ENCODE measurements around the gene LYZL2.
"Not testable (repeated sequence)": the region's sequence is repeated elsewhere in the genome, so short reads cannot be mapped to it uniquely, and the experiment has no call there.

The LYZL2 gene

DNA sequence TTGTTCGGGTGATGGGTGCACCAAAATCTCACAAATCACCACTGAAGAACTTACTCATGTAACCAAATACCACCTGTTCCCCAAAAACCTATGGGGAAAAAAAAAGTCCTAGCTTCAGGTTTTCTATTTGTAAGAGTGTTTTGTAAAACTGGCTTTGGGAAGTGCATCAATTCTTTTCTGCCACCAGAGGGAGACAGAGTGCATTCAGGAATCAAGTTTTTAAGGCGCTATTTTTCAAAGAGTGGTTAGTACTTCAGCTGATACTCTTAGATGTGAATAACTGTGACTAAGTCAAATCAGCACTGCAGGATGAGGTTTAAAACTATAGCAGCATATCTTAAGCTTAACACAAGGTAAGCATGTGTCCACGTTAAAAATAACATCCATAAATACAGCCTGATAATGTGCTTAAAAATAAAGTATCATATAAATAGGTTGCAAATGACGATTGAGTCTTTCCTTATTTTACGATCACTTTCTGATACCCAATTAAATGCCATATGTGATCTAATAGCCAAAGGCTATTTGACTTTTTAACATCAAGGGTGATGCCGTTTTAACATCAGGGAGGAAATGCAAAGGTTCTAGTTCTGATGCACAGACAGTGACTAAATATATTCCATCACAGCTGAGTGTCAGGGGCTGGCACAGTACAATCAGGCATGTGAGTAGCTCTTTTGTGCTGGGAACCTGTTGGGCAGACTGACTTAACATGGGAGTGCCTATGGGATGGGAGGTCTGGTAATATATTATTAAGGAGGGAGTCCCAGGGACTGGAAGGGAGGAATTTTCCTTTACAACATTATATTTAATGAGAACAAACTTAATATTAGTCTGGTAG is 10.6 kb upstream of the LYZL2 start:
- no peak for DNase-seq (ENCODE audit: low read depth)

GRCh38 chr10:30637881-30638467 is 8.4 kb upstream of the LYZL2 start:
- no peak for DNase-seq (ENCODE audit: low read depth)

- no peak for DNase-seq (ENCODE audit: low read depth)
These were observed 1.6 kb upstream of the LYZL2 start for GRCh38 chr10:30631188-30631587.

GRCh38 chr10:30630571-30630970 is 1.0 kb upstream of the LYZL2 start:
- no peak for DNase-seq (ENCODE audit: low read depth)

DNA sequence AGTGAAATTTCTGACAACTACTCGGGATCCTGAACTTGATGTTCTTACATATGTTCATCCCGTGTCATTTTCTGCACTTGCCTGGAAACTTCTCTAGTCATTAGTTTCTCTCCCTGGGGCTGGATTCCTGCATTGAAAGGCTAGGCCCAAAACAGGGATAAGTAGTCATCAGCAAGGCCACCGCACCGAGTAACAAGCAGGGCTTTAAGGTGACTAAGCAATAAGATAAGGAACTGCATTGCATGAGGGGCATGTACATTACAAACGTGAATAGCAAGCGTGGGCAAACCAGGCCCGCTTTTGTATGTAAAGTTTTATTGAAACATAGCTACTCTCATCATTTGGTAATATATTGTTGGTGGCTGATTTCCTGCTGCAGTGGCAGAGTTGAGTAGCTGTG is 977 bp downstream of the LYZL2 start:
- DNase-seq (ENCODE audit: low read depth): not testable (repeated sequence)

DNA sequence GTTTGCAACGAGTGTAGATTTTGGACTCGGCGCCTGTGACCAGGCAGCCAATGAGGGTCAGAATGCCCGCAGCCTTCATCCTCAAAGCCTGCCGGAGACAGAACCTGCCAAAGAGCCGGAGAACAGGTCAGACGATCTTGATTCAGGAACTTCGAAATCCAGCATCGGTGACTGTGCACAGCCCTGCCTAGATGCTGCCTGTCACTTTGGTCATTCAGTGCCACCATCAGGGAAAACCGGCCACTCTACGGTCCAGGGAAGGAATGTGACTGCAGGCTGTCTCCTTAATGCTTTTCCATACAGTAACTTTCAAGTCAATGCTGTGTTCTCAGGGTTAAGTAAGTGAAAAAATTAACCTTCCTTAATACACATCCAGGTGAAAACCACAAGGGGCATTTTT is 2.7 kb downstream of the LYZL2 start:
- not testable (repeated sequence) for DNase-seq (ENCODE audit: low read depth)

GRCh38 chr10:30626196-30626595 is 3.4 kb downstream of the LYZL2 start:
- not testable (repeated sequence) for DNase-seq (ENCODE audit: low read depth)

DNA sequence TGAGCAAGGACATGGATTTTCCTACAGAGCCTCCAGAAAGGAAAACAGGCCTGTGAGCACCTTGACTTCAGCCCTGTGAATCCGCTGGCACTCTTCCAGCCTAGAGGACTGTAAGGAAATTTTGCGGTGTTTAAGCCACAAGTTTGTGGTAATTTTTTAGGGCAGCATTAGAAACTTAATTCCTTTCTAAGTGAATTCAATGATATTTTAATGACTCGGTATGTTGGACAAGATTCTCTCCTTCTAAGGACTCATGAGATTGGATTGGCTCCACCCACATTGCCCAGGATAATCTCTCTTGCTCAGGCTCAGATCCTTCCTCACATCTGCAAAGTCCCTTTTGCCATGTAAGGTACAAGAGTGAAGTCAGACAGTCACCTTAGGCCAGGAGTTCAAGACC is 4.5 kb downstream of the LYZL2 start:
- DNase-seq (ENCODE audit: low read depth): no peak

GRCh38 chr10:30619966-30620365 is 9.6 kb downstream of the LYZL2 start:
- no peak for DNase-seq (ENCODE audit: low read depth)

GRCh38 chr10:30617070-30617469 is 12.5 kb downstream of the LYZL2 start:
- DNase-seq (ENCODE audit: low read depth): no peak

DNA sequence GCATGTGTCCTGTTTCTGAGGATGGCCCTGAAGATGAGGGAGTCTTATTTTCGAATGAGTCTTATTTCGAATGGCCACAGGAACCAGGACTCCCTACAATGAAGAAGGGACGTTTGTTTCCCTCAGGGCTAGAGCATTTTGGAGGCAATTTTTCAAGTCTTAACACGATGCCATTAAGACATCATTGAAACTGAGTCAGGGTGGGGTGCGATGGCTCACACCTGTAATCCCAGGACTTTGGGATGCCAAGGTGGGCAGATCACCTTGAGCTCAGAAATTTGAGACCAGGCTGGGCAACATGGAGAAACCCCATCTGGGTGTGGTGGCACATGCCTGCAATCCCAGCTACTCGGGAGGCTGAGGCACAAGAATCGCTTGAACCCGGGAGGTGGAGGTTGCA is 18.5 kb downstream of the LYZL2 start:
- not testable (repeated sequence) for DNase-seq (ENCODE audit: low read depth)

- no peak for DNase-seq (ENCODE audit: low read depth)
These were observed 21.7 kb downstream of the LYZL2 start for GRCh38 chr10:30607814-30608213.

DNA sequence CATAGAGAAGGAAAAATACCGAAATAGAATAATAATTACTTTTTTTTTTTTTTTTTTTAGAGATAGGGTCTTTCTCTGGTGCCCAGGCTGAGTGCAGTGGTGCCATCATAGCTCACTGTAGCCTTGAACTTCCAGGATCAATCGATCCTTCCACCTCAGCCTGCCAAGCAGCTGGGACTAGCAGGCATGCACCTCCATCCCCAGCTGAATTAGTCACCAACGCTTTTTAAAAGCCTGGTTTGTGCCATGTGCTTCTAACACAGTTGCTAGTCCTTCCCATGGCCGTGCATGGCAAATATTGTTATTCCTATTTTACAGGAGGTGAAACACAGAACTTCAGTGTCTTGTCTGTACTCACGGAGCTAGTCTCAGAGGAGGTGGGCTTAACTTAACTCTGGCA is 23.2 kb downstream of the LYZL2 start:
- DNase-seq (ENCODE audit: low read depth): no peak

DNA sequence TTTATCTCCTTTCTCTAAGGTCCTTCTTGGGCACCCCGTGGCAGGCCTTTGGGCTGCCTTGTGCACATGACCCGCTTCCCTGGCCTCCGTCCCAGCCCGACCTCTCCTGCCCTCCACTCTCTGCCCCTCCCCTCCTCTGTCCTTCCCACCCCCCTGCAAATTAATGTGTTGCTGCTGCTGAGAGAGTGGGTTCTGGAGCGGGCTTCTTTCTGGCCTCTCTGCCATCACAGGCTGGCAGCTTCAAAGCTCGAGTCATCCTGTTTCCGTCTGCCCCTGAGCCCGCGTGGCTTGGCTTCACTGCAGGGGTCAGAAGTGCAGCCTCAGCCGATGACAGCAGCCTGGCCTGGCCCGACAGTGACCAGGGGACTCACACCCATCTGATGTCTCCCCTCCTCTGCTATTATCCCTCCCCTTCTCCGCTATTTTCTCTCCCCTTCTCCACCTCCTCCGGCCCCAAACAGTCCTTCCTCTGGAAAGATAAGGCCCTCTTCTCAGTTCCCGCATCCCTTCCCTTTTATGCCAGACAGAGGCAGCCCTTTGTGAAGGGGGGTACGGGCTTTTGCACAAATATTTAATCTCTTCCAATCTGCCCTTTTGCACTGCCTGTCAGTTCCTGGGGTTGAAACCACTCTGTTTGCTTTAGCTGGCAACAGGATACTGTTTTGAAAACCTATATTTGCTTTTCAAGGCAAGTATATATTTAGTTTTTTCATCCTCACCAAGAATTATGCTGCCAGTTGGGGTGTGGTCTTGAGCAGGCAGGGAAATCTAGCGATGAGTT is 24.0 kb downstream of the LYZL2 start:
- not testable (repeated sequence) for DNase-seq (ENCODE audit: low read depth)

DNA sequence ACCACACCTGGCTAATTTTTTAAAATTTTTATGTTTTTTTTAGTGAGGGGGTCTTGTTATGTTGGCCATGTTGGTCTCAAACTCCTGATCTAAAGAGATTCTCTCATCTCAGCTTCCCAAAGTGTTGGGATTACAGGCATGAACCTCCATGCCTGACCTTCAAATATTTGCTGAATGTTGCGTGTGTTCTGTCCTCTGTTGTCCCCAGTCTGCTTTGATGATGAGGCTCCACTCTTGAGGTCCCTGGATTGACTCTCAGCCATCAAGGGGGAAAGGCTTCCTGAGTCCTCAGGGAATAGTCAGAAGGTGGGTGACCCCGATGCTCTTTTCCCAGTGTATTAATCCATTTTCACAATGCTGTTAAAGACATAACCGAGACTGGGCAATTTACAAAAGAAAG is 26.0 kb downstream of the LYZL2 start:
- DNase-seq (ENCODE audit: low read depth): no peak

DNA sequence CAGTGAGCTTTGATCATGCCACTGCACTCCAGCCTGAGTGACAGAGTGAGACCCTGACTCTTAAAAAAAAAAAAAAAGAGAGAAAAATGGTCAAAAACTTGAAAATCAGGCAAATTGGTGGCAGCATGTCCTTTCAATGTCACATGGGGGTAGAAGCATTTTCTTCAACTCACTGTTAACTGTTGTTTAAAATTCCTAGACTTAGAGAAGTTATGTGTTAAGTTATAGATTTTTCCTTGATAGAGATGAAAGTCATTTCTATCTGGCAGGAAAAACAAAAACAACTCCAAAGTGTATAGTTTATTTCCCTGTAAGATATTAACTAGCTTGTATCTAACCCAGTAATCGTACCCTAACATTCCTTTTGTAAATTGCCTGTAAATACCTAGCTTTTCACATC is 26.8 kb downstream of the LYZL2 start:
- DNase-seq (ENCODE audit: low read depth): no peak

GRCh38 chr10:30600005-30600404 is 29.5 kb downstream of the LYZL2 start:
- no peak for DNase-seq (ENCODE audit: low read depth)

DNA sequence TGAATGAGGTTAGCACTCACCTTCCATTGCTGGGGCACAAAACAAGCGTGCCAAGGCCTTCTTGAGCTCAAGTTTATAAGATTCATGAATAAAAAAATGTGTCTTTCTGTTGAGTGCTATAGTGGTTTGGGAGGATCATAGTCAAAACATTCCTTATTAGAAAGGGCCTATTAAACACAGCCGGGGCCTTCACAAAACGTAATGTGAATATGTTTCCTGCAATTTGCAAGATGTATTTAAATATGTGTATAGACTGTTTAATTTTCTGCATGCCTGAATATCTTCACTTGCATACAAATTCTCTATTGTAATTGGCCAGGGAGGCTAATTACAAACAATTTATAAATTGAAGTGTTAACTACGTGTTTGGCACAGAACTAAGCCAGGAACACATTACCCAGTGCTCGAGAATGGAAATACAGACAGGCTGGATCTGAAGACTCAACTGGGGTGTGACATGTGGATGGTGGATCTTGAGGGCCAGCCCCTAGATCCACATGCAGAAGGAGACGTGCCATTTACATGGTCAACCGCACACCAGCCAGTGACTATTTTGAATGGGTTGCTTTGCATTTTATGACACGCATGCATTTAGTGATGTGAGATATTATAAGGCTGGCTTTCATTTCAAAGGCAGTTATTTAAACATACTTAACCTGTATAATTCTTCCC is 31.3 kb downstream of the LYZL2 start:
- no peak for DNase-seq (ENCODE audit: low read depth)

DNA sequence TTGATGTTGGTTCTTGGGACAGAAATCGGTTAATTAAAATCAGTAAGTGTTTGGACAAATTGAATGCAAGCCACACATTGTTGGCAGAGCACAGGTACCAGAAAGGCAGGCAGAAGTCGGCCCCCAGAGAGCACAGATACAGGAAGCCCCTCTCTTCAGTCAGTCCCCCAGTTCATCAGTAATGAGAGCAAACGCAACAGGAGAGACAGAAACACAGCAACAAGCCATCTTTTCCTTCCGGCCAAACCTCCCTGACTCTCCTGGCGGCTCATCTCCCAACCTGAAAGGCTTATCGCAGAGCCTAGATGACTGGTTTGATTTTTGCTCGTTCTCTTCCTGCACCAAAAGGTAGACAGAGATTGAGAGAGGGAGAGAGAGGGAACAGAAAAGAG is 32.1 kb downstream of the LYZL2 start:
- DNase-seq (ENCODE audit: low read depth): not testable (repeated sequence)

DNA sequence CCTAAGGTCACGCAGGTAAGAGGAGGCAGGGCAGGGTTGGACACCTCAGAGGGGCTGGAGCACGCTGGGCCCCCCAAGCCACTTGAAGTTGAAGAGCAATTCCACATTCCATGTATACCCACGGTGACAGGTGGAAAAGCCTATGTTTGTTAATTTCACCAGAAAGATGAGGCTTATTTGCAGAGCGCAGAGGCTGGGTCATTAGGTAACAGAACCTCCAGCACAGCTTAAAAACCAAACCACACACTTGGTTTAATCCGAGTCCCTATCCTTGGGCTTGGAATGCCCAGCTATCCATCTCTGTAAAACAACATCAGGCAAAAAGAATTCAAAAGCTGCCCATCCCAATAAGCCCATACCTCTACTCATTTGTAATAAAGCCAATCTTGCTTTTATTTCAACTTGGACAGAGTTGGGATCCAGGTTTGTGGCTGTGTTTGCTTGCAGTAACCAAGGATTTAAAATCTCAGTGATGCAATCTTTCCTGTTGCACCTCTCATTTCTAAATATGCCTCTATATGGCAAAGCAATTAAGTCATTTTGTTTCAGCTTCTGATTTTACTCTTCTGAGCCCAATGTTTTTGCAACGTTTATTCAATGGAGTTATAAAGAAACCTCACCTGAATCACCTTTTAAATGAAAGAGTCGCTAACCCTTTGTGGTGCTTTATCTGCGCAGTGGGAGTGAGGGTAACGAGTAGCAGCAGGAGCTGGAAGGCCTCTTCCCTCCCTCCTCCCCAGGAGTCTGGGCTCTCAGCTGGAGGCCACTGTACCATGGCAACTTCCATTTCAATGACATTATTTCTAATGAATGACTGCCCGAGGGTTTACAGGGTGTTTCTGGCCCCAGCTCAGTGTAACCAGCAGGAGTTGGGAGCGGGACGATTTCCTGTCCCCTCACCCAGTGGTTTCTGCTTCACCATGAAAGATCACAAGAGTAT is 32.8 kb downstream of the LYZL2 start:
- DNase-seq (ENCODE audit: low read depth): not testable (repeated sequence)

- DNase-seq (ENCODE audit: low read depth): no peak
These were observed 33.5 kb downstream of the LYZL2 start for GRCh38 chr10:30596013-30596412.
